Prostate gland (tissue), 2 donors: Measurements from ENCODE around the gene CD1D. TPM values are rescaled to one million over a fixed set of nuclear protein-coding genes. Genes with fewer than 3 reads are reported as not detected.

Experiments used
- DNase-seq: peaks from one replicate; pipeline ENCODE4 v3.0.0-alpha.2; 2019; ENCODE audit warnings: low spot score
- H3K27ac ChIP-seq, 2 donors: fragments of 200-600 bp; sonication (generic); 2 replicates each; pipeline ENCODE4 v1.5.1; 2017 to 2019
- H3K27me3 ChIP-seq: fragments of 200-600 bp; sonication (generic); replicated peaks from 2 replicates; pipeline ENCODE4 v1.5.1; 2019; ENCODE audit not compliant: insufficient read depth
- H3K36me3 ChIP-seq, 2 donors: fragments of 200-600 bp; sonication (generic); 1 replicate in 1 of 2; 2 replicates in 1 of 2; pipeline versions ENCODE4 v1.5.1 to v1.8.1; 2017 to 2019
- H3K4me1 ChIP-seq: fragments of 200-600 bp; sonication (generic); replicated peaks from 2 replicates; pipeline ENCODE4 v1.5.1; 2019
- H3K4me3 ChIP-seq, 2 donors: fragments of 200-600 bp; sonication (generic); 2 replicates each; pipeline ENCODE4 v1.5.1; 2017 to 2019
- H3K9me3 ChIP-seq: fragments of 200-600 bp; sonication (generic); 2 replicates; pipeline ENCODE4 v1.5.1; 2017
- POLR2A ChIP-seq: fragments of 450-650 bp; IDR thresholded peaks from one replicate; pipeline ENCODE4 v1.6.1; 2016; ENCODE audit warnings: antibody characterized with exemption, mild to moderate bottlenecking
- POLR2AphosphoS5 ChIP-seq: sonication (generic); formaldehyde crosslinking; IDR thresholded peaks from one replicate; pipeline ENCODE4 v1.6.1; 2017; ENCODE audit warnings: antibody characterized with exemption
- WGBS: methylation state at CpG from one replicate; pipeline ENCODE4 v1.1.5; 2018; 5-methylcytosine and 5-hydroxymethylcytosine counted together
- intact Hi-C: fragments of 100-400 bp; cut with DNase I; formaldehyde crosslinking; loops from one replicate; pipeline ENCODE4 v1.14.2; 2022
- total RNA-seq, 2 donors: library from RNA; depleted of rRNA; stranded (reverse); fragments of >200 nt; gene quantifications; one replicate each; pipeline ENCODE4 v1.1.0, GENCODE V29; 2016
- TF ChIP-seq, protein P1 (sequence below), 4 experiments: fragments of 200-600 bp in 2 of 4; fragments of 450-650 bp in 2 of 4; sonication (generic) in 2 of 4; IDR thresholded peaks; 1 replicate in 3 of 4; 2 replicates in 1 of 4; pipeline ENCODE4 v1.5.1; 2016 to 2019; ENCODE audit warnings: antibody characterized with exemption in 4 of 4, mild to moderate bottlenecking in 2 of 4, moderate library complexity in 2 of 4

Gene CD1D
- total RNA-seq, 2 donors from 2014 or later = 1.3 to 3.1 TPM

DNA sequence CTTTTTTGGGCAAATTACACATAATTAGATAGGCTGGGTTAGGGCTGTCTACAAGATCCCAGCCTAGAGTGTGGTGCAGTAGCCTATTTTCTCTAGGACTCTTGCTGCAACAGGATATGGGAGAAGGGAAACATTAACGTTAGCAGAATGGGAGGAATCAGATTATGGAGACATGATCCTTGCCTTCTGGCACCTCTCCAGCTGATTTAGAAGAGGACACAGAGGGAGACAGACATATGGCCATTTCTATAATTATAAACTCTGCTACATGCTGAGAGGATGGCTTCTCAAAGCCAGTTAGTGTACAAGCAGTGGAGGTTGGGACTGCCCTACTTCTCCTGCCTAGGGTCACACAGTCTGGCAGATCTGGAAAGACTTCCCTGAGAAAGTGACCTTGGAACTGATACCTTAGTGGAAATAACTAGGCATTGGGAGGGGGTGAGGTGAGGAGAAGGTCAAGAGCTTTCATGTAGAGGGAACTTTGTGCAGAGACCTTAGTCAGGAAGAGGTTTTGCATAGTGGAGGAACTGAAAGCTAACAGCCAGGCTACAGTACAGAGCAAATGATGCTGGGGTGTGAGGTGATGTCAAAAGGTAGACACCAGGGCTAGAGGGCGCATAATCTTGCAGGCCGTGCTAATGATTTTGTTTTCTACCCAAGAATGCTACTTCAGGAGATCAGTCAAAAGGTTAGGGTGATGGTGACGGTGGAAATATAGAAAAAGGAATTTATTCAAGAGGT, 1.2 kb upstream of the CD1D start:
- no peak overlapping the region for H3K4me3 ChIP-seq
- H3K27me3 ChIP-seq = peaks cover 2% of the 10 kb centered on the region
- intact Hi-C loops = no loop called here
- 77% methylated on average over 4 of the region's 4 CpGs for WGBS
- no peaks in the 10 kb centered on the region for H3K4me1 ChIP-seq
- H3K36me3 ChIP-seq = no peaks in the 10 kb centered on the region
- TF ChIP-seq, protein P1, sequence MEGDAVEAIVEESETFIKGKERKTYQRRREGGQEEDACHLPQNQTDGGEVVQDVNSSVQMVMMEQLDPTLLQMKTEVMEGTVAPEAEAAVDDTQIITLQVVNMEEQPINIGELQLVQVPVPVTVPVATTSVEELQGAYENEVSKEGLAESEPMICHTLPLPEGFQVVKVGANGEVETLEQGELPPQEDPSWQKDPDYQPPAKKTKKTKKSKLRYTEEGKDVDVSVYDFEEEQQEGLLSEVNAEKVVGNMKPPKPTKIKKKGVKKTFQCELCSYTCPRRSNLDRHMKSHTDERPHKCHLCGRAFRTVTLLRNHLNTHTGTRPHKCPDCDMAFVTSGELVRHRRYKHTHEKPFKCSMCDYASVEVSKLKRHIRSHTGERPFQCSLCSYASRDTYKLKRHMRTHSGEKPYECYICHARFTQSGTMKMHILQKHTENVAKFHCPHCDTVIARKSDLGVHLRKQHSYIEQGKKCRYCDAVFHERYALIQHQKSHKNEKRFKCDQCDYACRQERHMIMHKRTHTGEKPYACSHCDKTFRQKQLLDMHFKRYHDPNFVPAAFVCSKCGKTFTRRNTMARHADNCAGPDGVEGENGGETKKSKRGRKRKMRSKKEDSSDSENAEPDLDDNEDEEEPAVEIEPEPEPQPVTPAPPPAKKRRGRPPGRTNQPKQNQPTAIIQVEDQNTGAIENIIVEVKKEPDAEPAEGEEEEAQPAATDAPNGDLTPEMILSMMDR (IDR thresholded peaks at IDR 0.05) = no peak
- no peak for TF ChIP-seq POLR2AphosphoS5
- no peak for TF ChIP-seq POLR2A
- DNase-seq = no peak
- H3K27ac ChIP-seq = no peak overlapping the region
- no peaks in the 10 kb centered on the region for H3K9me3 ChIP-seq

DNA sequence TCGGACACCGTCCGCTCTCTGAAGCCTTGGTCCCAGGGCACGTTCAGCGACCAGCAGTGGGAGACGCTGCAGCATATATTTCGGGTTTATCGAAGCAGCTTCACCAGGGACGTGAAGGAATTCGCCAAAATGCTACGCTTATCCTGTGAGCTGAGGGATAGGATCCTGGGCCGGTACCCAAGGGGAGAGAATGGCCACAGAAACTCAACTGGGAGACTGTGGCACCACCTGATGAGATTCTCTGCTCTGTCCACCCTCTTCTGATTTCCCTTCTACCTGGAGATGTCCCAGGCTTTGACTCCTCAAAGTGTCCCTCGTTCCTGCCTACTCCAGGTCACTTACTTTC, 855 bp downstream of the CD1D start:
- no peak for DNase-seq
- 16% methylated on average over 13 of the region's 13 CpGs for WGBS
- Histone ChIP-seq H3K27me3 (peaks cover 2% of the 10 kb centered on the region), H3K4me1 (no peaks in the 10 kb centered on the region), H3K27ac (no peak overlapping the region), H3K4me3 (peak overlapping the region; percentile 15 to 25), H3K9me3 (no peaks in the 10 kb centered on the region), H3K36me3 (no peaks in the 10 kb centered on the region)
- TF ChIP-seq, protein P1 (IDR thresholded peaks at IDR 0.05) = no peak
- TF ChIP-seq POLR2AphosphoS5 (no peak), POLR2A (no peak)
- intact Hi-C loops = no loop called here

DNA sequence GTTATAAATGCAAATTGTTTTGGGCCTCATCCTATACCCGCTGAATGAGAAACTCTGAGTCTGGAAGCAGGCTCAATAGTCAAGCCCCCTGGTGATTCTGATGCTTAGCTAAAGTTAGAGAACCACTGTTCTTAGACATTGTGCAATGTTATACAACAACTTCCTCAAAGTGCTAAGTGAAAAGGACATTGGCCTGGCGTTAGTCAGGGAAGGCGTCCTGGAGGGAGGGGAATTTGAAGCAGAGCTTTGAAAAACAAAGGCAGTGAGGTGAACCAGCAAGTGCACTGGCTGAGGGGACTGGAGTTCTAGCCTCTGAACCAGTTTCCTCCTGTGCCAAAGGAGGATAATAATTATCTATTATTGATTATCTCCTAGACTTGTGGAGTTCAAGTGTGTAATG, 5.1 kb downstream of the CD1D start:
- no peak overlapping the region for H3K27ac ChIP-seq
- H3K27me3 ChIP-seq = peaks cover 2% of the 10 kb centered on the region
- no peaks in the 10 kb centered on the region for H3K4me1 ChIP-seq
- no peak for DNase-seq
- H3K9me3 ChIP-seq = no peaks in the 10 kb centered on the region
- WGBS = 82% methylated on average over 3 of the region's 3 CpGs
- intact Hi-C loops = no loop called here
- H3K36me3 ChIP-seq = no peaks in the 10 kb centered on the region
- no peak overlapping the region for H3K4me3 ChIP-seq
- no peak for TF ChIP-seq POLR2A
- TF ChIP-seq, protein P1 (IDR thresholded peaks at IDR 0.05) = no peak

DNA sequence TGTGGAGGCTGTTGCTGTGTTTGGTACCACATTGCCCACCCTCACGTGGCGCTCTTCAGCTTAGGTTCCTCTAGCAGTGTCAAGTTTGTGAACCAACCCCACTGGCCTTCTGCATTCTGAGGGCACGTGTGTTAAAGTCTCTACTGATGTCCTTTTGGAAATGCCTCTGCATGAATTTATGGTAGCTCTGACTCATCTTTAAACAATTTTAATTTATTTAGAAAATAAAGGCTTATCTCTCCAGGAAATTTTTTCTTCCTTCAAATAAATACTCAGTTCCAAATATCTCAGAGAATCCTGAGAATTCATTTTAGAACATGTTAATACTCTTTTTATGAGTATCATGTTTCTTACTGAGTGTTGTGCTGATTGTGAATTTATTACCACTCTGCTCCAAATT, 5.5 kb downstream of the CD1D start:
- intact Hi-C loops = no loop called here
- Histone ChIP-seq H3K4me3 (no peak overlapping the region), H3K4me1 (no peaks in the 10 kb centered on the region), H3K36me3 (no peaks in the 10 kb centered on the region), H3K9me3 (no peaks in the 10 kb centered on the region), H3K27ac (no peak overlapping the region), H3K27me3 (peaks cover 2% of the 10 kb centered on the region)
- 30% methylated on average over 3 of the region's 3 CpGs for WGBS
- TF ChIP-seq POLR2A (no peak), POLR2AphosphoS5 (no peak)
- TF ChIP-seq, protein P1 (IDR thresholded peaks at IDR 0.05) = no peak
- DNase-seq = no peak

DNA sequence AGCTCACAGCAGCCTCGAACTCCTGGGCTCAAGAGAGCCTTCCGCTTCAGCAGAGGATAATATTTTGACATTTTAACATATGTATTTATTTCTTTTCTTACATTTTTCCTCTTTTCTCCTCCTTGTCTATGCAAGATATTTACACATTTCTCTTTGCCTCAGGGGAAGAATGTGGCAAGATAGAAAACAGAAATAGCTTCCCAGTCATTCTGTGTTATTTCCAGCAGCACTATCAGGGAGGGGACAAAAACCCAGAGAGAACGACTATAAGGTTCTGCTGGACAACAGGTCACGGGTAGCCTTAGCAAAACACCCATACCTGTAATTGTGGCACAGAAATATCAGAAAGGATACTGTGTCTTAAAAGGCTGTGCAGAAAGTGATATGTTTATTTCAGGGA, 7.9 kb downstream of the CD1D start:
- no peaks in the 10 kb centered on the region for H3K27me3 ChIP-seq
- no peak overlapping the region for H3K4me3 ChIP-seq
- 83% methylated on average over 4 of the region's 4 CpGs for WGBS

More for the DNA sequence above, 7.9 kb downstream of the CD1D start:
- no peak for DNase-seq
- Histone ChIP-seq H3K9me3 (no peaks in the 10 kb centered on the region), H3K4me1 (no peaks in the 10 kb centered on the region), H3K36me3 (no peaks in the 10 kb centered on the region), H3K27ac (no peak overlapping the region)
- TF ChIP-seq, protein P1 (IDR thresholded peaks at IDR 0.05) = no peak
- no peak for TF ChIP-seq POLR2AphosphoS5
- TF ChIP-seq POLR2A = no peak
- intact Hi-C loops = no loop called here
